ENCODE results near the gene PNKD.

Gene PNKD, protein sequence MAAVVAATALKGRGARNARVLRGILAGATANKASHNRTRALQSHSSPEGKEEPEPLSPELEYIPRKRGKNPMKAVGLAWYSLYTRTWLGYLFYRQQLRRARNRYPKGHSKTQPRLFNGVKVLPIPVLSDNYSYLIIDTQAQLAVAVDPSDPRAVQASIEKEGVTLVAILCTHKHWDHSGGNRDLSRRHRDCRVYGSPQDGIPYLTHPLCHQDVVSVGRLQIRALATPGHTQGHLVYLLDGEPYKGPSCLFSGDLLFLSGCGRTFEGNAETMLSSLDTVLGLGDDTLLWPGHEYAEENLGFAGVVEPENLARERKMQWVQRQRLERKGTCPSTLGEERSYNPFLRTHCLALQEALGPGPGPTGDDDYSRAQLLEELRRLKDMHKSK

DNA sequence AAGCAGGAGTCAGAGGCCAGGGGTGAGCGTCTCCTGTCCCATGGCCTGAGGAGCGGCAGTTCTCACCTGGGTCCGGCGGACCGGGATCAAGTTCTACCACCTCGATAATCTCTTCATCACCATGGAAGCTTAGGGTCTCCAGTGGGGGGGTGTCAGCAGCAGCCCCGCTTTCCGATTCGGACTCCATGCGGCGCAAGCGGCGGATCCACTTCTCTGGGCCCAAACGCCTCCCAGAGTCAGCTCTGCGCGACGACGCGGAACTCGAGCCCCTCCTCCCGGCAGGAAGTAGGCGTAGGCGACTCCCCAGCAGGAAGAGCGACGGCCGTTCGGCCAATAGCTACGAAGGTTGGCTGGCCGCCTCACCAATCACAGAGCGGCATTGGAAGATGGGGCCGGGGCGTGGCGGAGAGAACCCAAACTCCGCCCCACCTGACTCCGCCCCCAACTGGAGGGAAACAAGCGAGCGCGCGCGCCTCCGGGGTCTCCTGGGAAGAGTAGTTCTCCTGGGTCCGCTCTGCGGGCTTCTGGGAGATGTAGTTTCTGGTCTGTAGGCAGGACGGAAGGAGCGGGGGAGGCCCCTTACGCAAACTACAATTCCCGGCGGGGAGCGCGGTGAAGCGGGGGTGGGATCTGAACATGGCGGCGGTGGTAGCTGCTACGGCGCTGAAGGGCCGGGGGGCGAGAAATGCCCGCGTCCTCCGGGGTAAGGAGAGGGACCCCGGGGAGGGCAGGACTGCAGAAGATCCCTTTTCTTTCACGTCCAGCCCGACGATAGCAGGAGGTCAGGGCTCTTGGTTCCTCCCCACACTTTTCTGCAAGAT lies at the start of gene PNKD, which contains the start of gene AAMP:
PNKD (plus strand) TSS at position 620 of the 821 bp plus-strand sequence; CDS start at position 637, 17 bp downstream.
AAMP (minus strand) TSS at position 238 of the 821 bp plus-strand sequence; CDS start at position 187, 51 bp downstream.
- DNase-seq (ENCODE audit: low read depth in 2 of 2): peak; percentile 100

DNA sequence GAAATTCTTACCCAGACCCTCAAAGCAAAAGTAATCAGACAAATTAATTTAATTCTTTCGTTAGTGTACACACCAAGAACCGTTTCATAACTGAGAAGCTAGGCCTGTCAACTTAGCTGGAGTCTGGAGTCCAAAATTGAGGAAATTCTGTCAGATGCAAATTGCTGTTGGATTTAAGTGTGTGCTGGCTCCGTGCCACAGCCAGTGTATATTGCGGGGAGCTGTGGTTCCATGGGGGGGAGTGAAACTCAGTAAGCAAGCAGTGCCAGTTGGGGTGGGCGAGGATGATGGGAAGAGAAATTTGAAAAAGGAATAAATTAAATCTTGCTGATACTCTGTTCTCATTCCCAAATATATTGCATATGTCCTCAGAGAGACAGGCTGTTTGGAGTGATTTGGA lies 49.3 kb upstream of the PNKD start:
- DNase-seq (ENCODE audit: low read depth in 2 of 2): no peak

DNA sequence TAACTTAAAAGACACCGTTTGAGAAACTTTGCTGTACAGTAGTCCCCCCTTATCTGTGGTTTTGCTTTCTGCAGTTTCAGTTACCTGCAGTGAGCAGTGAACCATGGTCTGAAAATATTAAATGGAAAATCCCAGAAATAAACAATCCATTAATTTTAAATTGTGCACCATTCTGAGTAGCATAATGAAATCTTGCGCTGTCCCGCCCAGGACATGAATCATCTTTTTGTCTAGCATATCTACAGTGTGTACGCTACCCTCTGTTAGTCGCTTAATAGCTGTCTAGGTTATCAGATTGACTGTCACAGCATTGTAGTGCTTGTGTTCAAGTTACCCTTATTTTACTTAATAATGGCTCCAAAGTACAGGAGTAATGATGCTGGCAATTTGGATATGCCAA lies 47.3 kb upstream of the PNKD start:
- DNase-seq (ENCODE audit: low read depth in 2 of 2): no peak

DNA sequence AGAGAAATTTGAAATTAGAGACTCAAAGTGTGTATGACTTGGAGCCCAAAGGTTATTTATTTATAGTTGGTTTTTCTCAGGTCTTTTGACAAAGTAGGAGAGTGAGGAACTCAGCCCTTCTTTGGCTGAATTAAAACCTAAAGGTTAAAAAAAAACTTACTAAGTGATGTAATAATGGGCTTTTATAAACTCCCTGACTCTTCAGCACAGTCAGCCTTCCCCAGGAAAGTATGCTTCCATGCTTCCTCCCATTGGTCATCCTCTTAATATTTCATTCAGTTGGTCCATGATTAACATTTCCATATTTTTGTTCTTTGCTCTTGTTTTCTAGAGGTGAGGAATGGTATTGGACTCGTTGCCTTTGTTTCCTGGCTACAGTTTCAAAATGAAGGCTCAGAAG lies 46.1 kb upstream of the PNKD start:
- DNase-seq (ENCODE audit: low read depth in 2 of 2): no peak

DNA sequence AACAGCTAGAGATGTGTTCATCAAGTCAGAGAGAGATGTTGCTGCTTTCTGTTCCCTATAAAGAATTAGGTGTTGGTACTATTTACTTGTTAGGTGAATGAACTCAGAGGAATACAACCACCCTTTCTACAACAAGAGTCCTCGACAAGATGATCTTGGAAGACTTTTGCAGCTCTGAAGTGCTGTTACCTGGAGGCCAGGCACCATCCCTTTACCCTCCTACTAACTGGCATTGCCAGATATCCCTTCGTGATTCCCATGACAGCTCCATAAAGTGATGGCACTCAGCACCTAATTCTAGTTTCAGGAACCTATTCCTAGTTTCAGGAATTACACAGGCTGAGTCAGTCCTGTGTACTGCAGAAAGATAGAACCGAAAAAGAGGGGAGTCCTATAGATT lies 43.4 kb upstream of the PNKD start:
- DNase-seq (ENCODE audit: low read depth in 2 of 2): no peak

DNA sequence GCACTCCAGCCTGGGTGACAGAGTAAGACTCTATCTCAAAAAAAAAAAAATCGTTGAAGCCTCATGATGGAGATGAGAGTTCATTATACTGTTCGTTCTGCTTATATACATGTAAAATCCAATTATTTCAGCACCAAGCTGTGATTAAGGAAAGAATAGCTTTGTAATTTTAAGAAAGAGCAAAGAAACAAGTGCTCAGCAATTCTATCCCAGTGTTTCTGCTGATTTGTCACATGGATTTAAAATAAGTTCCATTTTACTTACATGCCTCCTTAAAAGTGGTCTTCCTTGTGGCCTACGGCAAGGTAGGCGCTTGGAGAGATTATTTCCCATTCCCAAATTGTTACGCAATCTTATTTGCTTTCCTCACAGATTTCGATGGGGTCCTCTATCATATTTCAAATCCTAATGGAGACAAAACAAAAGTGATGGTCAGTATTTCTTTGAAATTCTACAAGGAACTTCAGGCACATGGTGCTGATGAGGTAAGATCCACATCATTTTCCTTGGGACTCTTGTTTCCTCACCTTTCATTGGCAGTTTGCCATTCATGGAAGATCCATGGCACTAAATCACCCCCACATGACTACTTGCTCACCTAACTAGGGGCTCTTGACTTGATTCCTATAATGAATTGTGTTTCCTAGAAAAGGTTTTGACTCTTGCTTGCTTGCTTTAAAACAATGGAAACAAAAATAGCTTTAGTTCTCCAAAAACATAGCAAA lies 41.8 kb upstream of the PNKD start:
- DNase-seq (ENCODE audit: low read depth in 2 of 2): no peak

DNA sequence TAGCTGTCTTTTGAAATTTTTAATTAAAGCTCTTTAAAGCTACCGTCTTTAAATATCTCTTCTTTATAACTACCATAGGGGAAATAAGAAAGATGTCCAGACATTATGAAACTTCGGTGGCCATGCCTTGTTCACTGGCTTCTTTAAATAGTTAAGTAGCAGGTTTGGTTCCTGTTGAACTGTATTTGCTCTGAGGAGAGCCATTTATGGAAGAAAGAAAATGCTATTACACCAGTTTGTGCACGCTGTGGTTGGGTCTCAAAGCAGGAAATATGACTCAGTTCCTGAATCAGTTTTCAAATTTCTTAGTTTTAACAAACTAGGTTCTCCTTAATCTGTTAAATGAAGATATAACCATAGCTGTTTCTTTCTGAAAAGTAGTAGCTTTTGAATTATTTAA lies 41.1 kb upstream of the PNKD start:
- DNase-seq (ENCODE audit: low read depth in 2 of 2): no peak

DNA sequence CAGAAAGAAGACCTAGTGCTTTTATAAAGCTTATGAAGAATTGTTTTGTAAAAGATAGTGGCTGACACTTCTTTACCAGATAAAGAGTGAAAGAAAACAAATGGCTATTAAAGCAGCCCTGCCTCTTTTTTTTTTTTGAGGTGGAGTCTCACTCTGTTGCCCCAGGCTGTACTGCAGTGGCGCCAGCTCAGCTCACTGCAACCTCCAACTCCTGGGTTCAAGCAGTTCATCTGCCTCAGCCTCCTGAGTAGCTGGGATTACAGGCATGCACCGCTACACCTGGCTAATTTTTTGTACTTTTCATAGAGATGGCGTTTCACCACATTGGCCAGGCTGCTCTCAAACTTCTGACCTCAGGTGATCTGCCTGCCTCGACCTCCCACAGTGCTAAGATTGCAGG lies 40.5 kb upstream of the PNKD start:
- no peak for DNase-seq (ENCODE audit: low read depth in 2 of 2)

DNA sequence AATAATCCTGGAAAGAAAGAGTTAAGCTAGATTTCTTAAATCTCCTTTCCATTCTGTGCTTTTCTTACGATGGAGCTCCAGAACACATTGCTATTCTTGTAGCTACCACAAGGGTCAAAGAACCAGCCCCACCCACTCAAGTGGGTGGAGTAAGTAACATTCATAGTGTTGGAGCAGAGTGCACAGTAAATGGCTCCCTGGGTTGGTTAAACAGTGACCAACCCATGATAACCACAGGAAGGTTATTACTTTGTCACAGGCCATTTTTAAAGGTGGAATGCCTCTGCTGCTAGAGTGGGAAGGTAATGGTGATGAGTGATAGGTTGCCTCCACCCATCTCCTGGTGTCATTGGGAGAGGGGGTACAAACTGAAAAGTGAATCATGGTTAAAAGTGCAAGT lies 39.4 kb upstream of the PNKD start:
- no peak for DNase-seq (ENCODE audit: low read depth in 2 of 2)

DNA sequence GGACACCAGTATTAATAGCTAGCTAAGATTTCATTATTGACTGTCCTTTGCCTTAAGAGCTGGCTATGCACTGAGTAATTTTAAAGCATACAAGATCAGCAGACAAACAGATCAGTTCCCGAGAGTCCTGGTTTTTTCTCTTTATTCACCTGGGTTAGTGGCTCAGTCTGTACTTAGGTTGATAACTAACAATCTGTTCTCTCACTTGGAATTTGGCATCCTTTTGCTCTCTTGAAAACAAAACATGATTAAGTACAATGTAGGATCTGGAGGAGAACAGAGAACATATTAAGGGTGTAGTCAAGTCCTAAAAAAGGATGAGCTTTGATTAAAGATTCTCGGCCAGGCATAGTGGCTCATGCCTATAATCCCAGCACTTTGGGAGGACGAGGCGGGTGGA lies 36.8 kb upstream of the PNKD start:
- DNase-seq (ENCODE audit: low read depth in 2 of 2): no peak

DNA sequence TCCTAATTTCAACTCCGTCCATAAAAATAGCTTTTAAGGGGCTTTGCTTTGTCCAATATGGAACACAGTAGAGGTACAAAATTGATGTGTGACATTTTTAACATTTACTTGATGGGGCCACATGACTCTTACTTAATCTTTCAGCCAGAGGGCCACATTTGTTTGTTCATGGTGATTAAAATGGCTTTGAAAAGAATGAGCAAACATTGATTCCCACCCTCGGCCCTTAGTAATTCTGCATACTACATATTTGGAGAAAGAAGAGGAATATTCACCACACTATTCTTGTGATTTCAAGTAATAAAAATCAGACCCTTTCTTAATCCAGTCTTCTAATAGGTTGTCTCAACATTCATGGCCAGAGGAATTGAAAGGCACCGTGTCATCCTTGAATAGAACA lies 35.8 kb upstream of the PNKD start:
- no peak for DNase-seq (ENCODE audit: low read depth in 2 of 2)

DNA sequence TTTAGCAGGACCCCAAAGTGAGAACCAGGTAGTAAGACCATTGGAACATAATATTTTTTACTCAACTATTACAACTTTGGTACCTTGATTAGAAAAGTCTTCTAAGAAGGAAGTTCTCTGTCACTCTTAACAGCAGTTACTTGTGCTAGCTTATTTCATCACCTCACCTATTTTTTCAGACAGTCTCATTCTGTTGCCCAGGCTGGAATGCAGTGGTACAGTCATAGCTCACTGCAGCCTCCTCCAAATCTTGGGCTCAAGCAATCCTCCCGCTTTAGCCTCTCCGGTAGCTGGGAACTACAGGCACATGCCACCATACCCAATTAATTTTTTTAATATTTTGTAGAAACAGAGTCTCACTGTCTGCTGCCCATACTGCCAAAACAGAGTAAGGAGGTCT lies 35.3 kb upstream of the PNKD start:
- no peak for DNase-seq (ENCODE audit: low read depth in 2 of 2)

DNA sequence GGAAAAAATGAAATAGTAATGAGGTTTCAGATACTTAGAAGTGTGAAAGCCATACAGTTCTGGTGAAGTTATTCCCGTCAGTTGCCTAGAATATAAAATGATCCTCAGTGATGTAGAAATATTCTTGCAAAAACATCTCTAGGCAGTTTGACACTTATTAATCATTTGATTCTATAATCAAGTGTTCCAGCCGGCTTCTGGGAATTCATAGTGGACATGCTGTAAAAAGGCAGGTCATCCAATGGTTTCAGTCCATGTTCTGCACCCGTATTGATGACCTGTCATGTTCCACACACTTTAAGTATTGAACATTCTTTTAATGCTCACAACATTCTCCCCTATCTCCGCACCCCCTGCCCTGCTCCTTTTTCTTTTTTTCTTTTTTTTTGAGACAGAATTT lies 33.5 kb upstream of the PNKD start:
- DNase-seq (ENCODE audit: low read depth in 2 of 2): no peak

DNA sequence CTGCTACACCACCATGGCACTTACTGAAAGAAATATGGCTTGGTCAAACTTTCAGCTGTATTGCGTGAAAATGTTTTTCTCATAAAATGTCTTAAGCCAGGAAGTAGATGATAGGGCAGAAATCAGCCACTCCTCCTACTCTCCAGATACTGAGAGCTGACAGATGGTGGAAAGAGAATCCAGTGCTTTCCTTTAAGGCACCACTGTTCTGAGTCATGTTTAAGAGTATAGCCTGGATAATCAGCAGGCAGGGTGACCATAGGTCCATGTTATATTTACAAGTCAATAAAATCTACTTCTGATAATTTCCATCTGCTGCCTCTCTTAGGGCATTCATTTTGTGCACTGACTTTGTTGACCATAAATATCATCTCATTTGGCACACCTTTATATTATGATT lies 31.4 kb upstream of the PNKD start:
- no peak for DNase-seq (ENCODE audit: low read depth in 2 of 2)

DNA sequence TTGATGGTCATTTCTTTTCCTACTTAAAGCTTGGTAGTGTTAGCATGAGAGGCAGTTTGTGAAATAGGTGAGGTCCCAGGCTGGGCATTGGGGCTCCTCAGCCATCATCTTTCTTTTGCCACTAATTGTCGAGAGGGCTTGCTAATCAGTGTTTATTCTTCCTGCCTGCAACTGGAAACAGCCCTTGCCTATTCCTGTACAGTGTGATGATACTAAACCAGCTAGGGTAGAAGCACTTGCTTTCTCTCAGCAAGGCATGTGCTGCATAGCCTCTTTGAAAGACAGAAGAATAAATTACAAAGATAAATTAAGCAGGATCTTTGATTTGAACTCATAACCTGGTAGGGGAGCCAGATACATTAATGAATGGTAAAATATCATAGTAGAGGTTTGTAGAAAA lies 26.1 kb upstream of the PNKD start:
- no peak for DNase-seq (ENCODE audit: low read depth in 2 of 2)

DNA sequence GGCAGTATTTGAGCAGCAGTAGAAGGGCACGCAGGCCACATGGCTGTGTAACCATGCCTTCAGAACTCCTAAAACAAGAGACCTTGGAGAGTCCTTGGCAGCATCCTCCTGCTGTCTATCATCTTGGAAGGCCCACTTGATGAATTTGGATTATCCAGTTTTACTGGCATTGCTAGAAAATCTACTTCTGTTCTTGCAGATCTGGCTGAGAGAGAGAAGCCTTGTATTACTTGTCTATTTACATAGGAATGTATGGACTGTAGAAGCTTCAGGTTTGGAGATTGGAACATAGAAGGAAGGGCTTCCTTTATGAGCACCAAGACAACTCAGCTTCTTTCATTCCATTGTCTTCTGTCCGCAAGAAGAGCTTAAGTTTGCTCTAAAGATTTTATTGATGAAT lies 25.7 kb upstream of the PNKD start:
- DNase-seq (ENCODE audit: low read depth in 2 of 2): no peak

DNA sequence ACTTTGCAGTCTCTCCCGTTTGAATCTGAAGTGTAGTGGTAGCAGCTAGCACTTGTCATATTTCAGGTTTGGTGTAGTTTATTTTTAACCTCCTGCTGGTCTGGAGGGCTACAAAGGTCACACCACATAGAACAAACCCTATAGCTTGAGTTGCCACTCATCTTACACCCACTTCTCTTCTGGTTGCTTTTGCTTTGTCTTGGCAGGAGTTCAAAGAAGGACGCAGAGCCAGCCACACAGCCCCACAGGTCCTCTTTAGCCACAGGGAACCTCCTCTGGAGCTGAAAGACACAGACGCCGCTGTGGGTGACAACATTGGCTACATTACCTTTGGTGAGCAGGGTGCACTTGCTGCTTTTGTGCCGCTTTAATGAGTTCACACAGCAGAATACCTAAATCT lies 25.1 kb upstream of the PNKD start:
- no peak for DNase-seq (ENCODE audit: low read depth in 2 of 2)

DNA sequence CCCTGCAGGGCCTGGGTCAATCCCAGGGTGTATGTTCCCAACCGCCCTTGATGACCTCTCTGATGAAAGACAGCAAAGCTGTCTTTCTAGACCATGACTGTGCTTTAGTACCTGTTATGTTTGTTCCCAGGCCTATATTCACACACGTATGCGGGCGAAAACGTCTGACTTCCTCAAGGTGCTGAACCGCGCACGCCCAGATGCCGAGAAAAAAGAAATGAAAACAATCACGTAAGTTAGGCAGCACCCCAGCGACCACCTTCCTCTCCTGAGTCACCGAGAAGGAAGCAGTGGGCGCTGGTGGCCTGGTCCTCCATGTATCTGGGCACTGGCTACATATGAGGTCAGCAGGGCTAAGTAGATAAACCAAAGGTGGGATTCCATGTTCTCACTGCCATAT lies 20.6 kb upstream of the PNKD start:
- DNase-seq (ENCODE audit: low read depth in 2 of 2): no peak

DNA sequence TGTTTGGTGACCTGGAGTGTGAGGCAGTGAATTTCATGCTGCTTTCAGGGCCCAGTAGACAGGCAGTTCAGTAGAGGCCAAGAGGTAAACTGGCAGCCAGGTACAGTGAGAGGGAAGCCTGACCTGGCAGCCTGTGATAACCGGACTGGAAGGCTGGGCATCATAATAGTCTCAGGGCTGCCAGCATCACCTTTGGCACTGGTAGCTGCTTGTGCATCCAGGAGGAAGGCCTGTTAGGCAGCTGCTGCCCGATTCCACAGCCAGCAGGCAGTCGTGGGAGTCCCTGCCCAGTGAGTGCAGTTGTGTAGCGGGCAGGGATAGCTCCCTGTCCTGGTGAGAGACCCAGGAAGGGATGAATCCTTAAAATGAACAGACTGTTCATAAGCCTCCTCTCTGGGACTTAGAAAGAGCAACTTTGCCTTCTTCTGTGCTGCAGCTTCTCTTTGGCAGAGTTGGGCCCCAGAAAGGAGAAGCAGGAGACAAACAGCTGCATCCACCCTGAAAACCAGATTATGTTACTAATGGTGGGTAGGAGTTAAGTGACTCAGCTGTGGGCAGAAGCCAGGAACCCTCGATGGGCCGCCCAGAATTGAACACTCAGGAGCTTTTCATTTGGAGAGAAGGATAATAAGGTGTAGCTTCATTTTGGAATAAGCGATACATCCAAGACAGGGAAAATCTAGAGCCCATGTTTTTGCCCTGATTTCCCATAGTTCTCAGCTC lies 17.6 kb upstream of the PNKD start:
- no peak for DNase-seq (ENCODE audit: low read depth in 2 of 2)

DNA sequence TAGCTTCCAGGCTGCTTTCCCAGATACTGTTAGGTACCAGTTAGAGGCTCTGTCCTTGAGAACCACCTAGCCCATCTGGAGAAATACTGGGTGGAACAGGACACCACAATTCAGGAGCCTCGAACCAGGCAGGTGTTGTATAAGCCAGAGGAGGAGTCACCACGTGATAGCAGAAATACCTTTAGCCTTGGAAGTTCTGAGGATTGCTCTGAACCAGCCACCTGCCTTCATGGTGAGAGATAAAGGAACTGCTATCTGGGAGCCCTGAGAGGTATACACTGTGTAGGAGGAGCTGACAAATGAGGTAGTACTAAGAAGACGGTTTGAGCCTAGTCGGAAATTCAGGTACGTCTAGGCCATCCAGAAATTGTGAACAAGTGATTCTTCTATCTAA lies 17.1 kb upstream of the PNKD start:
- no peak for DNase-seq (ENCODE audit: low read depth in 2 of 2)

DNA sequence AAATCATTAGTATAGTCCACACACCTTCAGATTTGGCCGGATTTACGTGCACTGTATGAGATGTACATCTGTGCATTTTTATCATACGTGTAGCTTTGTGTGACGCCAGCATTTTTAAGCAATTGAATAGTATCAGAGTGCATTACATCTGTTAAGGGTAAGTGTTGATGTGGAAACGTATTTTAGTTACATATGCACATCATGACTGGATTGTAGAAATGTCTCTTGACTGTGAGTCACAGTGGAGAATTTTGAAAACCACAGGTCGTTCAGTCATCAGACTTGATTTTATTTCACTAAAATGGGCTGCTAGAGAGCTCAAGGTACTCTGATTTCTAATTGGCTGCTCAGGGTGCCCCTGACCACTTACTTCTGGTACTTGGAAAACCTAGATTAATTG lies 14.9 kb upstream of the PNKD start:
- DNase-seq (ENCODE audit: low read depth in 2 of 2): no peak
